ENCODE data around the gene IQCN.
A peak's percentile ranks its signal among the peaks of the same experiment; 100 is the strongest.

Gene IQCN

DNA sequence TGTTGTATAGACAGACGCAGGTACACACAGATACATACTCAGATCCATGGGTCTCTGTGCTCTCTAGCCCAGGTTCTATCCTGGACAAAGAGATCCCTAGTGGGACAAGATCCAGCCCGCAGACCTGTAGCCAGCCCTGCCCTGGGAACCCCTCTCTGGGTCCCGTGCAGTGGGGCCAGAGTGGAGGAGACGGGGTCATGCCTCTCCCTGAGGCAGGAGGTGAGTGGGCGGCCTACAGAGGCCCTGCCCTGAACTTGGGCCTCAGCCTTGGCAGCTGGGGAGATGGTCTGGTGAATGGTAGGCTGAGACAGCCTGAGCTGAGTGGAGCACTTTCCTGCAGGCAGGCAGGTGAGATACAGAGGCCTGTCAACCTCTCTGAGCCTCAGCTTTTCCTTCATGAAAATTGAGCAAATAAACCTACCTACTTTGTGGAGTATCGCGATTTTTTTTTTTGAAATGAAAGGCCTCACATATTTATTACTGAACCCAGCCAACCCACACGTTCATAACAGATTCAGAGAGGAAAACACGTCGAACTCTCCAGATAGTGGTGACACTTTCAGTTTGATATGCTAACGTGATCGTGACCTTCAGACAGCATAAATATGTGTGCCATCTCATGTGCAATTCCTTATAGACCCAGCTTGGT is 10.6 kb upstream of the IQCN start:
- no peak for DNase-seq

- no peak for DNase-seq
Measured at GRCh38 chr19:18283338-18283737, 9.1 kb upstream of the IQCN start.

- DNase-seq: no peak
Measured at GRCh38 chr19:18282788-18283141, 8.5 kb upstream of the IQCN start.

DNA sequence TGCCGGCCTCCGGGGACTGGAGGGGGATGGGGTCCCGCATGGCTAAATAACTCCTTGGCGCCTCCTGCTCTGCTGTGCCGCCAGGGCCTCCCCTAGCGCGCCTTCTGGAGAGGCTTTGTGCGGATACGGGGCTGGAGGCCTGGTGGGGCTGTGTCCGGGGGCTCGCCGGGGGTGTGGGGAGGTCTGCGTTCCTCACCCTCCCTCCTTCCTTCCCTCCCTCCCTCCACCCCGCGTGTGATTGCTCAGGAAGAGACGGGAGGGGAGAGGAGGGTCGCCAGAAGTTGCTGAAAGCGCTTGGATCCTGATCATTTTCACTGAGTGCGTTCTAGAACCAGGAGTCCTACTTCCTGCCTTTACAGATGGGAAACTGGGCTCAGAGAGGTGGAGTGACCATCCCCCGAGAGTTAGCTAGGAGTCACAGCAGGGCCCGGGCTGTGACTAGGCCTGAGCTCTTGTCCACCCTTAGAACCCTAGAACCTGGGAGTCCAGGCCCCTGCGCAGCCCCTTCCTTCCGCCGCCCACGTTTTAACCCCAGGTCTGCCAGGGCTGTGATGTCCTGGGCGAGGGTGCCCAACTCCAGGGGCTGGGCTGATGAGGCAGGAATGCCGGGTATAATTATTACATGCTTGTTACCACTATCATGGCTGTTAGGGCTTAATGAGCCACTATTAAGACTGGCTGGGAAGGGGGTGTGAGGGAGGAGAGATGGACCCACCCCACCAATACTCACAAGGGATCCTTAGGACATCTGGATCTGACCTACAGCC is 8.0 kb upstream of the IQCN start:
- DNase-seq: no peak

DNA sequence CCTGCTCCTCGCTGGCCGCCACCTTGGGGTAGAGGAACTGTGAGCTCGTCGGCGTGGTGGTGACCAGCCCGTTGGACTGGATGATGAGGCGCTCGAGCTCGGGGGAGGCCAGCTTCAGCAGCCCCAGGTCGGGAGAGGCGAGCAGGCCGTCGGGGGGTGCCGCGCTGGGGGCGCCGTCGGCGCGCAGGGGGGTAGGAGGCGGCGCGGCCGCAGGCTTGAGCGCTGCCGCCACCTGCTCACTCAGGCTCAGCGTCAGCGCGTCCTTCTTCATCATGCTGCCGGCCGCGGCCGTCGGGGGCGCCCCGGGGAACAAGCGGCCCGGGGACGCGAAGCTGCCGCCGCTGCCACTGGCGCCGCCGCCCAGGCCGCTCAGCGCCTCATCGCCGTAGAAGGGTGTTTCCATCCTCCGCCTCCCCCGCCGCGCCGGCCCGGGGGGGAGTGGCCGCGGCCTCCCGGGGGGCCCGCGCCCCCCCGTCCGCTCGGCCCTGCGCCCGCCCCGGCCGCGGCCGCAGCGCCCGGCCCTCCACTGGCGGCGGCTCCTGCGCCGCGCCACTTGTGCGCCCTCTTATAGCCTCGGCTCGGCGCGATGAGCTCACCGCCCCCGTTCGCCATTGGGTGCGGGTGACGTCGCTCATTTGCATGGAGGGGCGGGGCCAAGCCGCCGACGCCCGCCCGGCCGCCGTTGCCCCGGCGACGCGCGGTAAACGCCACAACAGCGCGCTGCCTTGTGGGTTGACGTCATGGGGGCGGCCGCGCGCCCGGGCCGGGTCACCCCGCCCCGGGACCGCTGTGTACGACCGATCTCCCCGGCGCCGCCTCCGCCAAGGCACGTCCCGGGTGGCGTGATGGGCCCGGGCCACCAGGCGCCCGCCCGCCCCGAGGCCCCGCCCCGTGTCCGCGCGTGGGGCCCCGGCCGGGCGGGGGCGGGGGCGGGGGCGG is 7.1 kb upstream of the IQCN start, which contains the start of gene JUND:
Gene JUND, minus strand, starts transcription at position 541 of the 939 bp plus-strand sequence. Its CDS starts 138 bp downstream, at position 403.
- peak; percentile 96 for DNase-seq

GRCh38 chr19:18280247-18281081 is 6.2 kb upstream of the IQCN start:
- DNase-seq: peak; percentile 93

- DNase-seq: peak; percentile 91
Measured at GRCh38 chr19:18279516-18280246, 5.4 kb upstream of the IQCN start.

DNA sequence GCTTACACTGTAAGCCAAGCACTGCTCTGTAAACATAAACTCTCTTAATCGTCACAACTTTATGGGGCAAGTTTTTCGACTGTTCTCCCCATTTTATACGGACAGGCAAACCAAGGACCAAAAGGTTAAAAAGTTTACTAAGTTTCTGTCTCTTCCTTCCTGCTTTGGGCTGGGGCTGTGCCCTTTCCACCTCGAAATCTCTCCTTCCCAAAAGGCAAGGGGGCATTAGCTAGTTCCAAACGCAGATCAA is 4.9 kb upstream of the IQCN start:
- no peak for DNase-seq

DNA sequence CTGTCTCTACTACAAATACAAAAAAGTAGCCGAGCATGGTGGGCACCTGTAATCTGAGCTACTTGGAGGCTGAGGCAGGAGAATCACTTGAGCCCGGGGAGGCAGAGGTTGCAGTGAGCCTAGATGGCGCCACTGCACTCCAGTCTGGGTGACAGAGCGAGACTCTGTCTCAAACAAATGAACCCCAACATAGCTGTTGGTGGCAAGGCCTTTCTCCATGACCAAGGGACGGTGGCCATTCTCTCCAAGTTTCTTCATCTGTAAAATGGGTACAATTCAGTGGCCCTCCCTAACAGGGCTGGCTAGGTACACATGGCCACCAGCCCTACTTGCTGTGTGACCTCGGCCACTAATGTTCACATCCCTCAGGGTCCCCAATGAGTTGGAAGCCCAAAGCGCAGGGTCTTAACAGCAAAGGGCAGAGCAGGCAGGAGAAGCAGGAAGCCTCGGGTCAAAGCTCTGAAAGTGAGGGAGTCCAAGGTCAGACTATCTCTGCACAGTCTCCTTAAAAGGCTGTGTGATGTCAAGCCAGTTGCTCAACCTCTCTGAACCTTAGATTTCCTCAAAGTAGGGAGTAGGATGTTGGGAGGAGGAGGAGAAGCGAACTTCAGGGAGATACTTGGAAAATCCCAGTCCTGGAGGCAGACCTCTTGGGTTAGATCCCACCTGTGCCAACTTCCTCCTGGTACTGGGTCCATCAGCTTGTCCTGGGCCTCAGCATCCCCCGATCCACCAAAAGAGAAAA is 4.4 kb upstream of the IQCN start:
- no peak for DNase-seq

GRCh38 chr19:18274781-18275356 is 617 bp upstream of the IQCN start:
- no peak for DNase-seq

DNA sequence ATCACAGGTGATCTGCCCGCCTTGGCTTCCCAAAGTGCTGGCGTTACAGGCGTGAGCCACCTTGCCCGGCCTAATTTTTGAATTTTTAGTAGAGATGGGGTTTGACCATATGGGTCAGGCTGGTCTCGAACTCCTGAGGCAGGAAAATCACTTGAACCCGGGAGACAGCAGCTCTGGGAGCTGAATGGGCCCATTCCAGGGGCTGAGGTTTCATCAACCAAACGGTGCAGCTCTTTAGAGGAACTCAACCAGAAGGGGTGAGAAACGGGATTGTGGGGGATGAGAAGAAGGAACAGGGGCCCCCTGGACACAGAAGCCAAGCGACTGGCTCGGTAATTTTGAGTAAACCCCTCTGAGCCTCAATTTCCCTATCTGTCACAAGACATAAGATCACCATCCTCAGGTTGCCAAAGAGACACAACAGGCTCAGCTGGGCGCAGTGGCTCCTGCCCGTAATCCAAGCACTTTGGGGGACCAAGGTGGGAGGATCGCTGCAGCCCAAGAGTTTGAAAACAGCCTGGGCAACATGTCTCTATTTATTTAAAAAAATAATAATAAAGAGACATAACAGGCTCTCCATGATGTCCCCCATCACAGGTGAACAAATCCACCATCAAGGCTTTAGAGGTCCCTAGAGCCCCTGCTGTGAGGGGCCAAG is 562 bp downstream of the IQCN start:
- no peak for DNase-seq

DNA sequence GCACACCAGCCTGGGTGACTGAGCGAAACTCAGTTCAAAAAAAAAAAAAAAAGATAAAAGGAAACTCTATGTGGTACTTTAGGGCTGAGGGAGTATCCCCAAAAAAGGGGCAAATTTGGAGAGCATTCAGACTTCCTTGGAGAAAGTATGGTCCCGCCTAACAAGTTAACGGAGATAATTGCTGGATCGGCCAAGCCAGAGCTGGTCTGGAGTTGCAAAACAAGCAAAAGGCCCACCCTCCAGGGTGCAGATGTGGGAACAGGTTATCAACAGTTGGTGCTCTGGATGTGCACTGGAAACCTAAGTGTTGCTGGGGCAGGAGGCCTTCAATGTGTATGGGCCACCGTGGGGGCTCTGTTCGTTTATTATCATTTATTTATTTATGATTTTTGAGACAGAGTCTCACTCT is 2.8 kb downstream of the IQCN start:
- no peak for DNase-seq

DNA sequence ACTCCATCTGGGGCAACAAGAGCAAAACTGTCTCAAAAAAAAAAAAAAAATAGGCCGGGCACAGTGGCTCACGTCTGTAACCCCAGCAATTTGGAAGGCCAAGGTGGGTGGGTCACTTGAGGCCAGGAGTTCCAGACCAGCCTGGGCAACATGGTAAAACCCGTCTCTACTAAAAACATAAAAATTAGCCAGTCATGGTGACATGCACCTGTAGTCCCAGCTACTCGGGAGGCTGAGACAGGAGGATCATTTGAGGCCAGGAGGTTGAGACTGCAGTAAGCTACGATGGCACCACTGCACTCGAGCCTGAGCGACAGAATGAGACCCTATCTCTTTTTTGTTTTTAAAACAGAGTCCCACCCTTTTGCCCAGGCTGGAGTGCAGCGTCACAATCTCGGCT is 3.9 kb downstream of the IQCN start:
- no peak for DNase-seq

GRCh38 chr19:18269070-18269723 is 5.1 kb downstream of the IQCN start:
- DNase-seq: no peak

- no peak for DNase-seq
Measured at GRCh38 chr19:18266771-18267686, 7.2 kb downstream of the IQCN start.

DNA sequence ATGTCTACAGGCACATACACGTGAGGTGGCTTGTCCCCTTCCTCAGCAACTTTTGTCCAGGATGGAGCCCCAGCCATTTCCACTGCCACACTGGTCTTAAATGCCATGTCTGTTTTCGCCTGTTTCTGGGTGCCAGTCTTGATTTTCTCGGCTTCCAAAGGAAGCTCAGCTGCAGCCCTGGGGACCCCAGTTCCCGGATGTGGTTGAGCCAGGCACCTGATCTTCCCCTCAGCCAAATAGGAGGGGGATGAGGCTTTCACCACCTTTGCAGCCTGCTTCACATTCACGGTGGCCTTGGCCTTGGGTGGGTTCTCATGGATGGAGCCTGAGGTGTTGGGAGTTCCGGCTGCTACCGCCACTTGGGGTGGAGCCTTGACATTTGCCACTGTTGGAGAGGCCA is 8.7 kb downstream of the IQCN start:
- no peak for DNase-seq

DNA sequence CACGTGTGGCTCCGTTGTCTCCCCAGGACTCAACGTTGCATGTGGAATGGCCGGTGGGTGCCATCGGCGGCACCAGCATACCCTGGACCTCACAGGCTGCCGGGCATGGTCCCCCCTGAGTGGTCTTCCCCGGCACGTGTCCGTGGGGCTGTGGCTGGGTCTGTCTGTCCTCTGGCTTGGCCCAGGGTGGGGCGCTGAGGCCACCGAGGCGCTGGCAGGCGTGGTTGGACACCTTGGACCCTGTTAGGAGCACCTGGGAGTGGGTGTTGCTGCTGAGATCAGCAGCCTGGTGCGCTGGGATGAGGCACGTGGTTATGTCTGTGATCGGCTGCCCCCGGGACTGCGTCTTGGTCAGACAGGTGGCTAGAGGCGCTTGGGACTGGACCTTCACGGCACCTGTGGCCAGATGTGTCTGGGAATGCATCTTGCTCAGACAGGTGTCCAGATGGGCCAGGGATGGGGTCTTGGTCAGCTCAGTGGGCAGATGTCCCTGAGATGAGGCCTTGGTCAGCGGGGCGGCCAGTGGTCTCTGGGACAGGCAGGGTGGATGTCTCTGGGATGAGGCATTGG is 9.2 kb downstream of the IQCN start:
- no peak for DNase-seq

DNA sequence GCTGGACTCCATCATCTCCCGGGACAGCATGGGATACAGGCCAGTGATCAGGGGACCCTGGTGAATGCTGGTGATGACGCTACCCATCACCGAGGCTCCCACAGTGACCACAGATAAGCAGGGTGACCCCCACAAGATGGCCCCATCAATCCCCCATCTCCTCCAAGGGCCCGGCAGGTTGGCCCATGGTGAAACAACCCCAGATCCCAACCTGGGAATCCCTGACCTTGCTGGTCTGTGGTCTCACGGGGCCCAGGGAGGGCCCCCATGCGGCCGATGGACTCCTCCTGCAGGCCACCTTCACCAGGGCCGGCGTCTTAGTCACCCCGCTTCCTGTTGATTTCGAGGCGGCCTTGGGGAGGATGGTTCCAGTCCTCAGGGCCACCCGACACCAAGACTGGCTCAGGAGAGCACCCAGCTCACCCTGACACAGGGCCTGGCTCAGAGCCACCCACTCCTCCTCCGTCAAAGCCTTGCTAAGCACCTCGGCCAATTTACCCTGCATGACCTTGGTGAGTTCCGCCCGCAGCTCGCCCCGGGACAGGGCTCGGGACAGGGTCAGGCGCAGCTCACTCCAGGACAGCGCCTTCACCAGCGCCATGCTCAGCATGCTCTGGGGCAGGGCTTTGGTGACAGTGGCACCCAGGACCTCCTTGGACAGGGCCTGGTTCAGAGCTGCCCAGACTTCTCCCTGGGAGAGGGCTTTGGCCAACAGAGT is 10.0 kb downstream of the IQCN start:
- DNase-seq: no peak

All from NCI-H2171 treated with DMSO at 0.1 percent for 48 hours (cell line).